ENCODE data around the gene RNF207. TPM values are rescaled to one million over a fixed set of nuclear protein-coding genes. Genes with fewer than 3 reads are reported as not detected.
"Not testable (repeated sequence)": the region's sequence is repeated elsewhere in the genome, so short reads cannot be mapped to it uniquely, and the experiment has no call there.

The RNF207 gene
- total RNA-seq, 4 donors from 2014 or later = 10.8 to 43.2 (median 20.2) TPM

GRCh38 chr1:6212193-6212959 is 6.5 kb downstream of the RNF207 start:
- TF ChIP-seq CTCF (IDR thresholded peaks at IDR 0.05) = no peak
- no peak for TF ChIP-seq POLR2A (IDR thresholded peaks at IDR 0.05; ENCODE audit: low read depth)
- H3K36me3 ChIP-seq = peaks cover 0 to 49% (median 46%) of the 10 kb centered on the region in 4 donors

GRCh38 chr1:6218375-6219164 is 12.7 kb downstream of the RNF207 start:
- Histone ChIP-seq H3K27ac (replicated peaks in 1 of 4) (no peak overlapping the region), H3K4me3 (no peak overlapping the region), H3K36me3 (peaks cover 0 to 55% (median 34%) of the 10 kb centered on the region in 4 donors), H3K4me1 (peaks cover 6 to 18% (median 8%) of the 10 kb centered on the region in 4 donors), H3K27me3 (no peaks in the 10 kb centered on the region), H3K9me3 (no peaks in the 10 kb centered on the region)
- TF ChIP-seq EP300 (IDR thresholded peaks at IDR 0.05) = no peak
- DNase-seq (ENCODE audit: extremely low spot score) = no peak
- intact Hi-C loops (cut with DNase I) = no loop called here
- 83% methylated on average over 12 of the region's 16 CpGs for whole genome bisulfite sequencing

More at GRCh38 chr1:6212193-6212959, 6.5 kb downstream of the RNF207 start:
- DNase-seq (ENCODE audit: extremely low spot score) = no peak
- intact Hi-C loops (cut with DNase I) = no loop called here
- Histone ChIP-seq H3K27ac (replicated peaks in 1 of 4) (no peak overlapping the region), H3K27me3 (no peaks in the 10 kb centered on the region), H3K9me3 (no peaks in the 10 kb centered on the region), H3K4me3 (no peak overlapping the region), H3K4me1 (peaks cover 18 to 26% (median 24%) of the 10 kb centered on the region in 4 donors)
- 83% methylated on average over 16 of the region's 20 CpGs for WGBS

- intact Hi-C loops (cut with DNase I); H3K27ac ChIP-seq (replicated peaks in 1 of 4); H3K4me3 ChIP-seq; DNase-seq (ENCODE audit: extremely low spot score); H3K9me3 ChIP-seq; H3K27me3 ChIP-seq: not testable (repeated sequence)
- H3K4me1 ChIP-seq = peaks cover 6 to 29% (median 8%) of the 10 kb centered on the region in 4 donors
- H3K36me3 ChIP-seq = peaks cover 11 to 63% (median 45%) of the 10 kb centered on the region in 4 donors
- 93% methylated on average over 7 of the region's 11 CpGs for WGBS
These were observed 13.7 kb downstream of the RNF207 start for GRCh38 chr1:6219641-6220040.

- WGBS = 80% methylated on average over 8 of the region's 8 CpGs
- DNase-seq (ENCODE audit: extremely low spot score) = no peak
- intact Hi-C loops (cut with DNase I) = no loop called here
- Histone ChIP-seq H3K27ac (replicated peaks in 1 of 4) (no peak overlapping the region), H3K4me3 (no peak overlapping the region), H3K27me3 (no peaks in the 10 kb centered on the region), H3K4me1 (peaks cover 6 to 31% (median 8%) of the 10 kb centered on the region in 4 donors), H3K36me3 (peaks cover 15 to 68% (median 51%) of the 10 kb centered on the region in 4 donors), H3K9me3 (no peaks in the 10 kb centered on the region)
- TF ChIP-seq EP300 (IDR thresholded peaks at IDR 0.05) (no peak), POLR2AphosphoS5 (IDR thresholded peaks at IDR 0.05) (no peak), POLR2A (IDR thresholded peaks at IDR 0.05; ENCODE audit: low read depth) (no peak), CTCF (IDR thresholded peaks at IDR 0.05) (no peak)
These were observed 14.3 kb downstream of the RNF207 start for GRCh38 chr1:6220236-6220635.

- H3K9me3 ChIP-seq = no peaks in the 10 kb centered on the region
- no peaks in the 10 kb centered on the region for H3K27me3 ChIP-seq
- TF ChIP-seq POLR2AphosphoS5 (IDR thresholded peaks at IDR 0.05) = no peak
- TF ChIP-seq CTCF (IDR thresholded peaks at IDR 0.05) = no peak
- TF ChIP-seq POLR2A (IDR thresholded peaks at IDR 0.05; ENCODE audit: low read depth) = no peak
- no peak for TF ChIP-seq EP300 (IDR thresholded peaks at IDR 0.05)
- H3K4me1 ChIP-seq = peaks cover 6 to 31% (median 8%) of the 10 kb centered on the region in 4 donors
- no peak for DNase-seq (ENCODE audit: extremely low spot score)
- H3K27ac ChIP-seq (replicated peaks in 1 of 4) = no peak overlapping the region
- intact Hi-C loops (cut with DNase I) = no loop called here
- no peak overlapping the region for H3K4me3 ChIP-seq
- H3K36me3 ChIP-seq = peaks cover 15 to 68% (median 52%) of the 10 kb centered on the region in 4 donors
- 86% methylated on average over 12 of the region's 12 CpGs for WGBS
These were observed 15.4 kb downstream of the RNF207 start for GRCh38 chr1:6221210-6221784.

All from esophagus muscularis mucosa (tissue), 4 donors.